CD4-positive, alpha-beta memory T cell (primary cell): ENCODE measurements around the gene C3AR1. TPM values are rescaled to one million over a fixed set of nuclear protein-coding genes. Genes with fewer than 3 reads are reported as not detected.

Source experiments
- CTCF ChIA-PET: fragments of 350-600 bp; sonication (Branson Sonifier 250); formaldehyde crosslinking; loops from one replicate; lab custom pipeline; 2021; ENCODE audit warnings: inconsistent platforms; ENCODE audit not compliant: partially characterized antibody; lab: Charles Lee
- POLR2A ChIA-PET: fragments of 350-600 bp; sonication (Branson Sonifier 250); formaldehyde crosslinking; loops from one replicate; lab custom pipeline; 2021; ENCODE audit not compliant: partially characterized antibody; lab: Charles Lee
- DNase-seq, 5 donors: peaks; one replicate each; pipeline versions ENCODE4 v3.0.0 to v3.0.0-alpha.2; 2020 to 2022; ENCODE audit warnings: mixed read lengths in 1 of 5
- H3K27ac ChIP-seq: one replicate; pipeline ENCODE4 v1.7.0; 2013; ENCODE audit warnings: low read depth, low read length
- H3K27me3 ChIP-seq: 2 replicates; pipeline ENCODE4 v1.7.0; 2013; ENCODE audit warnings: mild to moderate bottlenecking, low read length, moderate library complexity; ENCODE audit not compliant: insufficient read depth
- H3K36me3 ChIP-seq: 2 replicates; pipeline ENCODE4 v1.7.0; 2013; ENCODE audit warnings: mild to moderate bottlenecking, low read length, moderate library complexity; ENCODE audit not compliant: insufficient read depth
- H3K4me1 ChIP-seq: 2 replicates; pipeline ENCODE4 v1.7.0; 2013; ENCODE audit warnings: mild to moderate bottlenecking, low read length, moderate library complexity; ENCODE audit not compliant: insufficient read depth
- H3K4me3 ChIP-seq, 2 donors: one replicate each; pipeline ENCODE4 v1.7.0; 2013; ENCODE audit warnings: low read length in 2 of 2, mild to moderate bottlenecking in 1 of 2
- H3K9me3 ChIP-seq, 2 donors: one replicate each; pipeline ENCODE4 v1.7.0; 2013; ENCODE audit warnings: low read length in 2 of 2, control low read depth in 1 of 2; ENCODE audit not compliant: control insufficient read depth in 1 of 2
- H3K27ac Mint-ChIP-seq, 7 donors: one replicate each; pipeline ENCODE4 v1.8.0; 2020 to 2021; ENCODE audit warnings: mixed read lengths in 7 of 7, mild to moderate bottlenecking in 6 of 7, inconsistent platforms in 3 of 7, moderate library complexity in 3 of 7
- H3K27me3 Mint-ChIP-seq, 2 donors: one replicate each; pipeline ENCODE4 v1.8.0; 2020 to 2021; ENCODE audit warnings: mixed read lengths in 2 of 2
- H3K36me3 Mint-ChIP-seq, 2 donors: one replicate each; pipeline ENCODE4 v1.8.0; 2020 to 2021; ENCODE audit warnings: mixed read lengths in 2 of 2, inconsistent platforms in 1 of 2, mild to moderate bottlenecking in 1 of 2
- H3K4me1 Mint-ChIP-seq, 4 donors: one replicate each; pipeline ENCODE4 v1.8.0; 2020 to 2021; ENCODE audit warnings: mixed read lengths in 4 of 4, mild to moderate bottlenecking in 1 of 4
- H3K4me3 Mint-ChIP-seq, 8 donors: one replicate each; pipeline ENCODE4 v1.8.0; 2020 to 2021; ENCODE audit warnings: mixed read lengths in 8 of 8, mild to moderate bottlenecking in 7 of 8, moderate library complexity in 6 of 8, inconsistent platforms in 3 of 8
- H3K9me3 Mint-ChIP-seq, 8 donors: one replicate each; pipeline ENCODE4 v1.8.0; 2020 to 2021; ENCODE audit warnings: mixed read lengths in 8 of 8, mild to moderate bottlenecking in 5 of 8, inconsistent platforms in 3 of 8, moderate library complexity in 1 of 8
- intact Hi-C: fragments of 100-400 bp; cut with micrococcal nuclease; formaldehyde crosslinking; loops from one replicate; pipeline ENCODE4 v1.15.1; 2023
- polyA plus RNA-seq, 2 donors: library from polyadenylated mRNA; unstranded; fragments of 300-500 nt; fragmentation: Illumina TruSeq; gene quantifications; one replicate each; pipeline ENCODE4 v1.2.3, GENCODE V29; 2021
- total RNA-seq, 2 experiments: library from RNA; stranded (reverse); gene quantifications; one replicate each; pipeline ENCODE4 v1.2.3, GENCODE V29; 2021

The C3AR1 gene
- total and polyA plus RNA-seq, 4 experiments from 2014 or later: 4.6 to 10.6 (median 7.3) TPM

GRCh38 chr12:8040791-8041190, 25.4 kb downstream of the C3AR1 start:
- Histone ChIP-seq H3K4me3 (no peak overlapping the region), H3K9me3 (no peaks in the 10 kb centered on the region), H3K36me3 (peaks cover 37% of the 10 kb centered on the region), H3K27me3 (no peaks in the 10 kb centered on the region), H3K27ac (no peak overlapping the region), H3K4me1 (peaks cover 38% of the 10 kb centered on the region)
- Mint-ChIP-seq H3K9me3 (no peaks in the 10 kb centered on the region), H3K27me3 (no peaks in the 10 kb centered on the region), H3K27ac (no peak overlapping the region), H3K4me1 (peaks cover 32 to 41% (median 40%) of the 10 kb centered on the region in 4 donors), H3K4me3 (no peak overlapping the region), H3K36me3 (peaks cover 36 to 53% of the 10 kb centered on the region in 2 donors)
- ChIA-PET POLR2A (interaction anchor here (0.9 to 1.3 kb wide), 4 partner anchors 13 to 37 kb away, joined by 3 to 7 read pairs (median 4); no protein-coding TSS in a partner anchor), CTCF (interaction anchor here (0.7 to 11.4 kb wide), 6 partner anchors 21 to 107 kb away, joined by 3 to 305 read pairs (median 3); partner anchors contain the start of gene C3AR1)
- intact Hi-C loops: no loop called here
- no peak for DNase-seq

GRCh38 chr12:8038659-8039114, 27.5 kb downstream of the C3AR1 start:
- peak overlapping the region in 1 of 2 donors; percentile 28 for H3K4me3 ChIP-seq
- peaks cover 59% of the 10 kb centered on the region for H3K4me1 ChIP-seq
- Mint-ChIP-seq H3K4me1 (peaks cover 50 to 62% (median 57%) of the 10 kb centered on the region in 4 donors), H3K9me3 (no peaks in the 10 kb centered on the region), H3K4me3 (peak overlapping the region; percentile 53 to 92 (median 75)), H3K27me3 (no peaks in the 10 kb centered on the region), H3K36me3 (peaks cover 24 to 43% of the 10 kb centered on the region in 2 donors), H3K27ac (peak overlapping the region; percentile 21 to 96 (median 64))
- DNase-seq: peak in 1 of 5 donors; percentile 48
- peaks cover 24% of the 10 kb centered on the region for H3K36me3 ChIP-seq
- CTCF ChIA-PET: interaction anchor here (0.8 to 8.5 kb wide), 10 partner anchors 7 to 232 kb away, joined by 3 to 85 read pairs (median 4); partner anchors contain the start of gene NECAP1
- POLR2A ChIA-PET: interaction anchor here (0.6 to 3.3 kb wide), 6 partner anchors 8 to 106 kb away, joined by 3 to 40 read pairs (median 4); no protein-coding TSS in a partner anchor
- intact Hi-C loops: no loop called here
- H3K27me3 ChIP-seq: no peaks in the 10 kb centered on the region
- no peaks in the 10 kb centered on the region for H3K9me3 ChIP-seq
- peak overlapping the region; percentile 42 for H3K27ac ChIP-seq

GRCh38 chr12:8037947-8038346, 28.2 kb downstream of the C3AR1 start:
- ChIA-PET POLR2A (interaction anchor here (1.0 to 3.3 kb wide), 6 partner anchors 11 to 102 kb away, joined by 3 to 40 read pairs (median 4); partner anchors contain the start of gene SLC2A3), CTCF (interaction anchor here (1.1 to 8.5 kb wide), 8 partner anchors 7 to 231 kb away, joined by 3 to 85 read pairs (median 5); partner anchors contain the start of gene NECAP1)
- H3K27ac Mint-ChIP-seq: peak overlapping the region; percentile 53 to 96 (median 80)
- no peaks in the 10 kb centered on the region for H3K9me3 ChIP-seq
- peaks cover 19 to 39% of the 10 kb centered on the region in 2 donors for H3K36me3 Mint-ChIP-seq
- intact Hi-C loops: no loop called here
- H3K36me3 ChIP-seq: peaks cover 18% of the 10 kb centered on the region
- H3K4me1 Mint-ChIP-seq: peaks cover 52 to 69% (median 63%) of the 10 kb centered on the region in 4 donors
- H3K4me3 Mint-ChIP-seq: peak overlapping the region; percentile 53 to 92 (median 71)
- DNase-seq: no peak
- H3K4me3 ChIP-seq: peak overlapping the region in 1 of 2 donors; percentile 28
- H3K27me3 Mint-ChIP-seq: no peaks in the 10 kb centered on the region
- no peak overlapping the region for H3K27ac ChIP-seq
- no peaks in the 10 kb centered on the region for H3K27me3 ChIP-seq
- H3K9me3 Mint-ChIP-seq: no peaks in the 10 kb centered on the region
- peaks cover 64% of the 10 kb centered on the region for H3K4me1 ChIP-seq

- peaks cover 18% of the 10 kb centered on the region for H3K36me3 ChIP-seq
- no peaks in the 10 kb centered on the region for H3K27me3 Mint-ChIP-seq
- DNase-seq: no peak
- H3K9me3 Mint-ChIP-seq: no peaks in the 10 kb centered on the region
- no peak overlapping the region for H3K4me3 ChIP-seq
- peaks cover 51 to 69% (median 63%) of the 10 kb centered on the region in 4 donors for H3K4me1 Mint-ChIP-seq
- no peaks in the 10 kb centered on the region for H3K9me3 ChIP-seq
- no peaks in the 10 kb centered on the region for H3K27me3 ChIP-seq
- peaks cover 12 to 32% of the 10 kb centered on the region in 2 donors for H3K36me3 Mint-ChIP-seq
- intact Hi-C loops: no loop called here
- peak overlapping the region; percentile 31 for H3K27ac ChIP-seq
- CTCF ChIA-PET: interaction anchor here (0.9 to 8.5 kb wide), 7 partner anchors 8 to 230 kb away, joined by 3 to 85 read pairs (median 6); partner anchors contain the start of genes C3AR1 and NECAP1
- peak overlapping the region; percentile 66 to 96 (median 83) for H3K27ac Mint-ChIP-seq
- peaks cover 65% of the 10 kb centered on the region for H3K4me1 ChIP-seq
- H3K4me3 Mint-ChIP-seq: peak overlapping the region; percentile 63 to 92 (median 76)
- POLR2A ChIA-PET: interaction anchor here (1.0 to 3.3 kb wide), 5 partner anchors 10 to 114 kb away, joined by 3 to 40 read pairs (median 4); partner anchors contain the start of gene SLC2A3
Observed at GRCh38 chr12:8037046-8037663, 29.0 kb downstream of the C3AR1 start.

GRCh38 chr12:8036346-8036745, 29.8 kb downstream of the C3AR1 start:
- Mint-ChIP-seq H3K4me3 (peak overlapping the region in 6 of 8 donors; percentile 18 to 92 (median 85)), H3K4me1 (peaks cover 54 to 74% (median 68%) of the 10 kb centered on the region in 4 donors)
- no peak overlapping the region for H3K27ac ChIP-seq

GRCh38 chr12:8035440-8036010, 30.6 kb downstream of the C3AR1 start:
- POLR2A ChIA-PET: interaction anchor here (0.6 to 5.3 kb wide), 3 partner anchors 8 to 101 kb away, joined by 6 to 29 read pairs (median 12); partner anchors contain the start of gene SLC2A3
- Histone ChIP-seq H3K36me3 (peaks cover 8% of the 10 kb centered on the region), H3K4me3 (no peak overlapping the region), H3K27me3 (no peaks in the 10 kb centered on the region), H3K9me3 (no peaks in the 10 kb centered on the region), H3K27ac (peak overlapping the region; percentile 97), H3K4me1 (peaks cover 73% of the 10 kb centered on the region)
- Mint-ChIP-seq H3K27me3 (no peaks in the 10 kb centered on the region), H3K27ac (peak overlapping the region in 6 of 7 donors; percentile 25 to 96 (median 86)), H3K9me3 (no peaks in the 10 kb centered on the region), H3K36me3 (peaks cover 1 to 22% of the 10 kb centered on the region in 2 donors), H3K4me1 (peaks cover 54 to 74% (median 68%) of the 10 kb centered on the region in 4 donors), H3K4me3 (peak overlapping the region; percentile 37 to 92 (median 88))
- no peak for DNase-seq
- CTCF ChIA-PET: interaction anchor here (6.6 to 8.5 kb wide), 2 partner anchors 10 to 45 kb away, joined by 46 to 85 read pairs; partner anchors contain the start of gene NECAP1
- intact Hi-C loops: no loop called here

More at GRCh38 chr12:8036346-8036745, 29.8 kb downstream of the C3AR1 start:
- Histone ChIP-seq H3K4me3 (no peak overlapping the region), H3K4me1 (peaks cover 73% of the 10 kb centered on the region), H3K9me3 (no peaks in the 10 kb centered on the region), H3K27me3 (no peaks in the 10 kb centered on the region), H3K36me3 (peaks cover 13% of the 10 kb centered on the region)
- Mint-ChIP-seq H3K9me3 (no peaks in the 10 kb centered on the region), H3K27ac (peak overlapping the region; percentile 58 to 96 (median 78)), H3K27me3 (no peaks in the 10 kb centered on the region), H3K36me3 (peaks cover 6 to 28% of the 10 kb centered on the region in 2 donors)
- intact Hi-C loops: no loop called here
- POLR2A ChIA-PET: interaction anchor here (0.6 to 2.2 kb wide), 4 partner anchors 9 to 113 kb away, joined by 3 to 12 read pairs (median 4); no protein-coding TSS in a partner anchor
- CTCF ChIA-PET: interaction anchor here (0.9 to 8.5 kb wide), 4 partner anchors 9 to 52 kb away, joined by 3 to 85 read pairs (median 26); partner anchors contain the start of genes C3AR1 and NECAP1
- DNase-seq: no peak
